Pancreas (tissue), 10 donors: ENCODE data around the gene SYTL1. TPM values are rescaled to one million over a fixed set of nuclear protein-coding genes. Genes with fewer than 3 reads are reported as not detected.
A peak's percentile ranks its signal among the peaks of the same experiment; 100 is the strongest.

Experiments
- ATAC-seq, 4 donors: fragments of 200-7000 bp; cut with Tn5 transposase; one replicate each; pipeline versions ENCODE4 v1.8.0 to v1.9.1; 2020; ENCODE audit warnings: mild to moderate bottlenecking in 4 of 4, moderate library complexity in 4 of 4
- DNase-seq, 6 donors: peaks; one replicate each; pipeline ENCODE4 v3.0.0-alpha.2; 2020
- FAIRE-seq: peaks from 2 replicates; lab custom pipeline; 2012; peaks lifted over from hg19 to GRCh38; lab: Jason Lieb, UNC
- H3K27ac ChIP-seq, 4 donors: fragments of 200-600 bp; sonication (generic); 1 replicate in 3 of 4; 2 replicates in 1 of 4; pipeline versions ENCODE4 v1.5.0 to v1.8.0; 2020
- H3K27me3 ChIP-seq, 4 donors: fragments of 200-600 bp; one replicate each; pipeline ENCODE4 v1.8.0; 2021
- H3K36me3 ChIP-seq, 3 donors: fragments of 200-600 bp; sonication (generic) in 1 of 3; one replicate each; pipeline versions ENCODE4 v1.5.0 to v1.8.0; 2020 to 2021
- H3K4me1 ChIP-seq, 3 donors: fragments of 200-600 bp; one replicate each; pipeline ENCODE4 v1.8.0; 2021
- H3K4me3 ChIP-seq, 4 donors: fragments of 200-600 bp; sonication (generic) in 2 of 4; one replicate each; pipeline versions ENCODE4 v1.5.0 to v1.8.0; 2020 to 2021
- H3K9me3 ChIP-seq, 4 donors: fragments of 200-600 bp; one replicate each; pipeline ENCODE4 v1.8.0; 2021
- CTCF ChIP-seq, 4 donors: fragments of 200-600 bp; sonication (generic) in 3 of 4; IDR thresholded peaks; one replicate each; pipeline versions ENCODE4 v1.5.0 to v1.8.0; 2021; ENCODE audit warnings: antibody characterized with exemption in 4 of 4
- WGBS, 2 donors: extraction: QIAGEN DNeasy Blood & Tissue Kit; methylation state at CpG; one replicate each; pipeline ENCODE4 v1.1.7; 2013; 5-methylcytosine and 5-hydroxymethylcytosine counted together
- intact Hi-C, 3 donors: fragments of 100-400 bp; cut with DNase I; formaldehyde crosslinking; loops; one replicate each; pipeline versions ENCODE4 v1.11.1 to v1.14.2; 2022
- polyA plus RNA-seq, 2 donors: library from polyadenylated mRNA; stranded (reverse); fragments of 200-250 nt; gene quantifications; one replicate each; pipeline ENCODE4 v1.2.3, GENCODE V29; 2013
- total RNA-seq, 6 donors: library from RNA; stranded (reverse); fragmentation: NEBNext Ultra II Directional in 4 of 6; extraction: Animal tissue kit (Norgen Biotek cat#: 25700) in 4 of 6; gene quantifications; one replicate each; pipeline versions ENCODE4 v1.2.1 to v1.2.4, GENCODE V29; 2021 to 2023
- donor health status: healthy with polysubstance abuse.
- donor health status: DM: no; HTN: no; CAD: no; lungs with moderate emphysema.
- donor health status: DM: no; HTN: no; CAD: no.
- donor health status: control.
- donor health status: control.
- donor health status: Bipolar disorder and iron deficiency.
- donor health status: DM: yes; HTN: yes; CAD: no.
- donor health status: DM: no; HTN: no; CAD: no.
- donor health status: DM: no; HTN: no; CAD: no.
- donor health status: DM: yes; HTN: yes; CAD: no.

SYTL1 gene
- total and polyA plus RNA-seq, 8 donors = 45.8 to 254 (median 107) TPM

GRCh38 chr1:27393641-27394281 lies 51.9 kb downstream of the SYTL1 start:
- intact Hi-C loops = loop anchor here (2.0 to 10.0 kb wide), 4 partner anchors 36 to 96 kb away; no protein-coding TSS in a partner anchor
- DNase-seq (peak in 2 of 6 donors; percentile 48 to 73), FAIRE-seq (no peak), ATAC-seq (no peak)
- TF ChIP-seq CTCF (IDR thresholded peaks at IDR 0.05) = no peak
- Histone ChIP-seq H3K27ac (no peak overlapping the region), H3K9me3 (no peaks in the 10 kb centered on the region), H3K4me3 (no peak overlapping the region), H3K4me1 (peaks cover 0 to 5% (median 4%) of the 10 kb centered on the region in 3 donors), H3K36me3 (no peaks in the 10 kb centered on the region), H3K27me3 (no peaks in the 10 kb centered on the region)
- WGBS, 2 donors = 92 to 96% methylated on average over 17 to 18 of the region's 18 CpGs

GRCh38 chr1:27394282-27394658 lies 52.4 kb downstream of the SYTL1 start:
- FAIRE-seq (no peak), ATAC-seq (no peak), DNase-seq (peak in 2 of 6 donors; percentile 43 to 49)
- H3K4me1 ChIP-seq = peaks cover 0 to 5% (median 4%) of the 10 kb centered on the region in 3 donors
- H3K27ac ChIP-seq = no peak overlapping the region
- no peaks in the 10 kb centered on the region for H3K36me3 ChIP-seq
- 93 to 95% methylated on average over 9 of the region's 9 CpGs for WGBS, 2 donors
- intact Hi-C loops = loop anchor here (2.0 to 10.0 kb wide), 4 partner anchors 37 to 97 kb away; no protein-coding TSS in a partner anchor
- no peak overlapping the region for H3K4me3 ChIP-seq
- TF ChIP-seq CTCF (IDR thresholded peaks at IDR 0.05) = no peak
- no peaks in the 10 kb centered on the region for H3K27me3 ChIP-seq
- H3K9me3 ChIP-seq = no peaks in the 10 kb centered on the region

- Histone ChIP-seq H3K36me3 (no peaks in the 10 kb centered on the region), H3K9me3 (no peaks in the 10 kb centered on the region), H3K4me3 (no peak overlapping the region), H3K27me3 (no peaks in the 10 kb centered on the region), H3K27ac (no peak overlapping the region), H3K4me1 (peaks cover 0 to 5% (median 4%) of the 10 kb centered on the region in 3 donors)
- 63 to 76% methylated on average over 1 of the region's 1 CpG for WGBS, 2 donors
- no peak for FAIRE-seq
- no peak for TF ChIP-seq CTCF (IDR thresholded peaks at IDR 0.05)
- ATAC-seq = no peak
- intact Hi-C loops = loop anchor here (2.0 to 10.0 kb wide), 4 partner anchors 38 to 98 kb away; no protein-coding TSS in a partner anchor
- peak in 1 of 6 donors; percentile 23 for DNase-seq
These were observed 53.1 kb downstream of the SYTL1 start for GRCh38 chr1:27394925-27395324.

- Histone ChIP-seq H3K27ac (no peak overlapping the region), H3K4me1 (peaks cover 0 to 5% (median 4%) of the 10 kb centered on the region in 3 donors), H3K27me3 (no peaks in the 10 kb centered on the region), H3K36me3 (no peaks in the 10 kb centered on the region), H3K9me3 (no peaks in the 10 kb centered on the region), H3K4me3 (no peak overlapping the region)
- WGBS, 2 donors = 1 to 3% methylated on average over 10 of the region's 10 CpGs
- TF ChIP-seq CTCF (IDR thresholded peaks at IDR 0.05) = peak; percentile 85 to 96 (median 92)
- peak; percentile 52 to 90 (median 83) for DNase-seq
- intact Hi-C loops = loop anchor here in 2 of 3 donors (2.0 to 10.0 kb wide), 2 partner anchors 91 to 97 kb away; no protein-coding TSS in a partner anchor
- peak; percentile 47 to 73 (median 64) for ATAC-seq
- FAIRE-seq = no peak
These were observed 53.8 kb downstream of the SYTL1 start for GRCh38 chr1:27395441-27396195.
